ENCODE measurements around the gene BICDL2.
"Not testable (repeated sequence)": the region's sequence is repeated elsewhere in the genome, so short reads cannot be mapped to it uniquely, and the experiment has no call there.

Gene BICDL2, protein sequence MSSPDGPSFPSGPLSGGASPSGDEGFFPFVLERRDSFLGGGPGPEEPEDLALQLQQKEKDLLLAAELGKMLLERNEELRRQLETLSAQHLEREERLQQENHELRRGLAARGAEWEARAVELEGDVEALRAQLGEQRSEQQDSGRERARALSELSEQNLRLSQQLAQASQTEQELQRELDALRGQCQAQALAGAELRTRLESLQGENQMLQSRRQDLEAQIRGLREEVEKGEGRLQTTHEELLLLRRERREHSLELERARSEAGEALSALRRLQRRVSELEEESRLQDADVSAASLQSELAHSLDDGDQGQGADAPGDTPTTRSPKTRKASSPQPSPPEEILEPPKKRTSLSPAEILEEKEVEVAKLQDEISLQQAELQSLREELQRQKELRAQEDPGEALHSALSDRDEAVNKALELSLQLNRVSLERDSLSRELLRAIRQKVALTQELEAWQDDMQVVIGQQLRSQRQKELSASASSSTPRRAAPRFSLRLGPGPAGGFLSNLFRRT

DNA sequence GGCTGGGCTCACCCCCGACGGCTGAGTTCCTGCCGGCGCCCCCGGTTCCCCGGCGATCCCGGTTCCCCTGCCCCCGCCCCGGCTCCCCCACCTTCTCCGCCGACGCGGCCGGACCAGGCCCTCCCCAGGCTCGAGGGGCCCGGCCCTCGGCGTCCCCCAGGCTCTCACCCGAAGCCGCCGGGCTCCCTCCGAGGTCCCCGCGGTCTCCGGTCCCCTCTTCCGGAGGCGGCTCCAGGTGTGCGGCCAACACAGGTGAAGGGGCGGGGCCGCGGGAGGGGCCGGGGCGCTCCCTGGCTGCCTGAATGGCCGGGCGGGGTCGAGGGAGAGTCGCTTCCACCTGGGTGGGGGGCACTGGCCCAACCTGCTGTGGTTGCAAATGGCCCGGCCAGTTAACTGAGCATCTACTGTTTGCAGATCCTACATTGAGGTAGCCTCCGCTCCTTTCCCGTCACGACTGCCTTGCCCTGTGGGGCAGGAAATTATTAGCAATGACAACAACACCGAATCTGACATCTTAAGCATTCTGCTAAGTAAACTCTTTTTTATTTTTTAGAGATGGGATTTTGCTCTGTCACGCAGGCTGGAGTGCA lies at the start of gene BICDL2:
BICDL2 (minus strand) TSS at position 219 of the 590 bp plus-strand sequence. CDS start 1,448 bp downstream, outside the sequence.
- no peak for DNase-seq

DNA sequence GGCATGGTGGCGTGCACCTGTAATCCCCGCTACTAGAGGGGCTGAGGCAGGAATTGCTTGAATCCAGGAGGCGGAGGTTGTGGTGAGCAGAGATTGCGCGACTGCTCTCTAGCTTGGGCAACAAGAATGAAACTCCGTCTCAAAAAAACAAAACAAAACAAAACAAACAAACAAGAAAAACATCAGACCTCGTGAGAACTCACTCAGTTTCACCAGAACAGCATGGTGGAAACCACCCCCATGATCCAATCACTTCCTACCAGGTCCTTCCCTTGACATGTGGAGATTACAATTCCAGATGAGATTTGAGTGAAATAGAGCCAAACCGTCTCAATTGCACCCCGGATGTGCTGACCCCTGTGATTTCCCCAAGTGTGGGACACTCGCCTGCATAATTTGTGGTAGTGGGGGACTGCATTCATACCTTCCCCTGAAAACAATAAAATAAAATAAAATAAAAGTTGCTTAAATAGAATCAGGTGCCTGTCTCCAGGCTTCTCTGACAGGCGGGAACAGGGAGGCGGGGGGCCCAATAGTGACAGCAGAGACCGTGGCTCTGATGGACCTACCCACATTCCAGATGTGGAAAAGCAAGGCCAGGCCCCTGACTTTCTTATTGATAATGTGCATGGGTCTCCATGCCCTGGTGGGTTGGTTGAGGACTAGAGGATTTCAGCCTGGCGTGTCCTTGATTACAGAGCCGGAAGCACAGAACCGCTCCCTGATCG lies 49.3 kb upstream of the BICDL2 start:
- DNase-seq, result no peak

GRCh38 chr16:3084969-3085670 lies 48.4 kb upstream of the BICDL2 start:
- DNase-seq, result no peak

GRCh38 chr16:3084491-3084890 lies 47.7 kb upstream of the BICDL2 start:
- no peak for DNase-seq

GRCh38 chr16:3083408-3083807 lies 46.7 kb upstream of the BICDL2 start:
- not testable (repeated sequence) for DNase-seq

DNA sequence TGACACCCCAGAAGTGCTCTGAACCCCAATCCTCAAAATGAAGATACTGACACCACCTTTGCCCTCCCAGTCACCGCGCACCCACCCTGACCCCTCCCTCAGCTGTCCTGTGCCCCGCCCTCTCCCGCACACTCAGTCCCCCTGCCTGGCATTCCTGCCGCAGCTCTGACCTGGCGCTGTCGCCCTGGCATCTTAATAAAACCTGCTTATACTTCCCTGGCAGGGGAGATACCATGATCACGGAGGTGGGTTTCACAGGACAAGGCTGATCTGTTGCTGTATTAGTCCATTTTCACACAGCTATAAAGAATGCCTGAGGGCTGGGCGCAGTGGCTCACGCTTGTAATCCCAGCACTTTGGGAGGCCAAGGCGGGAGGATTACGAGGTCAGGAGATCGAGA lies 45.2 kb upstream of the BICDL2 start:
- not testable (repeated sequence) for DNase-seq

- no peak for DNase-seq
These were observed 43.3 kb upstream of the BICDL2 start for GRCh38 chr16:3080024-3080423.

GRCh38 chr16:3076577-3076976 lies 39.8 kb upstream of the BICDL2 start:
- DNase-seq, result no peak

DNA sequence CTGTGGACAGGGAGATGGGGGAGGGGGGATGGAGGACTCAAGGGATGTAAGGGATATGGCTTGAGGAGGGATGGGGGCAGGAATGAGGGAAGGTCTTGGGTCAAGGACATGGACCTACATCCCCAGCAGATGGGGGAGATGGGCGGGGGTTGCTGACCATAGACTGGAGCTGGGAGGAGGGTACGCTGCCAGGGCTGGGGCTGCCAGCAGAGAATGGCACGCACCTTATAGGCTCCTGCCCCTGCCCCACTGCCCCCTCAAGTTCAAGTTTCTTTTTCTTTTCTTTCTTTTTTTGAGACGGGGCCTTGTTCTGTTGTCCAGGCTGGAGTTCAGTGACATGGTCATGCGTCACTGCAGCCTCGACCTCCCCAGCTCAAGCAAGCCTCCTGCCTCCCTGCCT lies 39.2 kb upstream of the BICDL2 start:
- DNase-seq, result not testable (repeated sequence)

- DNase-seq, result no peak
These were observed 38.8 kb upstream of the BICDL2 start for GRCh38 chr16:3075523-3075915.

DNA sequence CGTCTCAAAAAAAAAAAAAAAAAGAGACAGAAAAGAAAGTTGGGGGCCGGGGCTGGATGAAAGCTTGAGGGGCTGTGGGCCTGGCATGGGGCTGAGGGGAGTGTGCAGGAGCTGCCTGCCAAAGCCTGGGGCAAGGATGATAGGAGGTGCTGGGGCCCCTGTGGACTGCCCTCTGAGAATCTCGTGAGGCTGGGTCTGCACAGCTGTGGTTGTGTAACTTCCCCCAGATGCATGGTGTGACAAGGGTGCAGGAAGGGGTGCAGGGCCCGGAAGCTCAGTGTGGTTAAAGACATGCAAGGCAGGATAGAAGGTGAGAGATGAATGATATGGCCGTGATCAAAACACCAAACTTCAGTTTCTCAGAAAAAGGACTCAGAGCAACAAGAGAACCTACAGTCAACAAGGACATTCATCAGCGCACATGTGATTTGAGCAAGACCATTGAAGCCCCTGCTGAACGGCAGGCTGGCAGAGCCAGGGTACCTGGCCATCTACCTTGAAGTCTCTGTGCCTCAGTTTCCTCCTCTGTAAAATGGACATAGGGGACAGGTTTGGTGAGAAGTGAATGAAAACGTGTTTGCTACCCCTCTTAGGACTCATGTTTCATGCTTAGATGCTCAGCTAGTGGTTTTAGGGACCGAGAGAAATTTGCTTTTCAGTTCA lies 38.2 kb upstream of the BICDL2 start:
- no peak for DNase-seq

DNA sequence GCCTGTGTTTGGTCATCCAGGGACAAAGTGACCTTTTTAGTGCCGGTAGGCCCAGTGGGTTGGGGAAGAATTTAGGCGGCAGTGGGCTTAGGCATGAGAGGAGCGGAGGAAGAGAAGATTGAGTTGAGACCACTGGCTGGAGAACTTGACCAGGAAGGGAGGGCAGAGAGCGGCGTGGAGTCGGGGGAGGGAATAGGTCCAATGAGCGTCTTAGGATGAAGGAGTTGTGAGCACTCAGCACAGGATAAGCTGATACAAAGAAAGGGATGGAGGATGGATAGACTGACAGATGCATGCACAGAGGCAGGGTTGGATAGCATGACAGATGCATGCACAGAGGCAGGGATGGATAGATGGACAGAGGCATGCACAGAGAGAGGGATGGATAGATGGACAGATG lies 36.7 kb upstream of the BICDL2 start:
- DNase-seq, result no peak

DNA sequence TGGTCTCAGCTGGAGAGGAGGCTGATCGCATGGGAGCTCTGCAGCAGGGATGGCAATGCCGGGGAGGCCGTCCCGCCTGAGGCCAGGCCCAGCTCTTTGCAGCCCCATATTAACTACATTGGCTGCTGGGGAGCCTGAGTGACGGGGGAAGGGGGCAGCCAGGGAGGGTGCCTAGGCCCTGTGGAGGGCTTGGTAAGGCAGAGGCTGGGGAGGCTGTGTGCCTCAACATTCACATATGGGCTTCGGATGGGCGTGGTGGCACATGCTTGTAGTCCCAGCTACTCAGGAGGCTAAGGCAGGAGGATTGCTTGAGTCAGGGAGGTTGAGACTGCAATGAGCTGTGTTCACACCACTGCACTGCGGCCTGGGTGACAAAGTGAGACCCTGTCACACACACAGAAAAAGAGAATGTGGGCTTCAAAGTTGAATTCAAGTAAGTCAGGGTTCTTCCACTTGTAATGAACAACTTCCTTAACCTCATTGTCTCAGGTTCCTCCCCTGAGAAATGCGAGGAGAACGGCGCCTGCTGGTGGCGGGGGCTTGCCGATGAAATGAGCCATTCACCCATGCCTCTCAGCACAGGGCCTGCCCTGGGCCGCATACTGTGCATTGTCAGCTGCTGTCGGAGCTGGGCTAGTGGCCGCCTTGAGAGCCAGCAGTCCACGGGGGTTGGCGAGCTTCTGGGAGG lies 36.0 kb upstream of the BICDL2 start:
- DNase-seq, result not testable (repeated sequence)

GRCh38 chr16:3072148-3072547 lies 35.4 kb upstream of the BICDL2 start:
- not testable (repeated sequence) for DNase-seq

GRCh38 chr16:3071655-3072054 lies 34.9 kb upstream of the BICDL2 start:
- no peak for DNase-seq

DNA sequence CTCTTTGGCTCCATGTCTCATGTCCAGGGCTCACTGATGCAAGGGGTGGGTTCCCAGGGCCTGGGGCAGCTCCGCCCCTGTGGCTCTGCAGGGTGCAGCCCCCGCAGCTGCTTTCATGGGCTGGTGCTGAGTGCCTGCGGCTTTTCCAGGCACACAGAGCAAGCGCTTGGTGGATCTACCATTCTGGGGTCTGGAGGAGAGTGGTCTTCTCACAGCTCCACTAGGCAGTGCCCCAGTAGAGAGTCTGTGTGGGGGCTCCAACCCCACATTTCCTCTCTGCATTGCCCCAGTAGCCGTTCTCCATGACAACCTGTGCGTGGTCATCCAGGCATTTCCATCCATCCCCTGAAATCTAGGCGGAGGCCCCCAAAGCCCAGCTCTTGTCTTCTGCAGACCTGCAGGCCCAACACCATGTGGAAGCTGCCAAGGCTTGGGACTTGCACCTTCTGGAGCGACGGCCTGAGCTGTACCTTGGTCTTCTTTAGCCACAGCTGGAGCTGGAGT lies 33.9 kb upstream of the BICDL2 start:
- DNase-seq, result no peak

- not testable (repeated sequence) for DNase-seq
These were observed 32.4 kb upstream of the BICDL2 start for GRCh38 chr16:3069146-3069545.

- DNase-seq, result no peak
These were observed 31.7 kb upstream of the BICDL2 start for GRCh38 chr16:3068487-3068886.

GRCh38 chr16:3066440-3066748 lies 29.6 kb upstream of the BICDL2 start:
- no peak for DNase-seq

DNA sequence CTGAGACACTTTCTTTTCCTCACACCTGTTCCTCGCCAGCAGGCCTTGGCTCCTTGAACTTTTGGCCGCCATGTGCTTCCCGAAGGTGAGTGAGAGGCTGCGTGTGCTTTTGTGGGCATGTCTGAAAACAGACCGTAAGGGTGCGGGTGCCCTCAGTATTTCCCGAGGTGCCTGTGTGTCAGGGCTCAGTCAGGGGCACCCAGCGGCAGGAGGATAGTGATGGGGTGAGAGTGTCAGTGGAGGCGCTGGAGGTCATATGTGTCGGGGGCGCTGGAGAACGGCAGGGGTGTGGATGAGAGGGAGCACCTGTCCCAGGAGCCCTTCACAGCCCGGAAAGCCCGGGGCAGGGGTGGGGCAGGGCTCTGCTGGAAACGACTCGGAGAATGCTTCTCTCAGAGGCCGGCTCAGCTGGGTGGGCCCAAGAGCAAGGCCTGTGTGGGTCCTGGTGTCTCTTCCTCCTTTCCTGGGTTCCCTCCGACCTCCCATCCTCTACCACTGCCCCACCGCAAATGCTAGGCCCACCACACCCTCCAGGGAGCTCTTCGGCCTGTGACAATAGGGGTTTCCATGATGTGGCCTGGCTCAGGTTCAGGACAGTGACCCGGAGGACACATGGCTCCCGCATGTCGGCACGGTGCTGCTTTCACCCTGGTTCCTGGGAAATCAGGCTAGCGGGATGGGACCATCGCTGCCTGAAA lies 29.1 kb upstream of the BICDL2 start:
- DNase-seq, result no peak

Measured in NCI-H1930 (cell line).